SU-DHL-6 (cell line): Measurements from ENCODE around the gene THBD.

ENCODE experiments used
- H2AFZ ChIP-seq: fragments of 200-600 bp; sonication (generic); 2 replicates; pipeline ENCODE4 v1.6.1; 2014; ENCODE audit warnings: low read depth, mild to moderate bottlenecking, moderate library complexity, mixed read lengths, antibody characterized with exemption, low read length; ENCODE audit not compliant: severe bottlenecking
- H3F3A ChIP-seq: fragments of 200-600 bp; shearing (Covaris generic); 2 replicates; pipeline ENCODE4 v1.6.0; 2016; ENCODE audit warnings: antibody characterized with exemption, mild to moderate bottlenecking; ENCODE audit not compliant: insufficient read depth
- H3K27ac ChIP-seq: fragments of 200-600 bp; sonication (generic); 2 replicates; pipeline ENCODE4 v1.5.1; 2016; ENCODE audit warnings: low read depth, mild to moderate bottlenecking, low read length, moderate library complexity, mixed read lengths
- H3K27me3 ChIP-seq: fragments of 200-600 bp; sonication (generic), shearing (Covaris generic); 2 replicates; pipeline ENCODE4 v1.6.0; 2014; ENCODE audit warnings: mild to moderate bottlenecking, low read length
- H3K36me3 ChIP-seq: fragments of 200-600 bp; sonication (generic); 2 replicates; pipeline ENCODE4 v1.6.1; 2014; ENCODE audit warnings: mild to moderate bottlenecking, low read length, mixed read lengths
- H3K4me2 ChIP-seq: fragments of 300-600, 200-600 bp; shearing (Covaris generic), sonication (generic); 2 replicates; pipeline ENCODE4 v1.6.0; 2014; ENCODE audit warnings: low read length, low read depth, mild to moderate bottlenecking; ENCODE audit not compliant: poor library complexity, severe bottlenecking
- H3K4me3 ChIP-seq: fragments of 200-600 bp; sonication (generic); 2 replicates; pipeline ENCODE4 v1.5.1; 2014; ENCODE audit warnings: antibody characterized with exemption, low read length, mild to moderate bottlenecking, mixed read lengths; ENCODE audit not compliant: insufficient read depth, poor library complexity, severe bottlenecking
- H3K79me2 ChIP-seq: fragments of 200-600 bp; sonication (generic); 2 replicates; pipeline ENCODE4 v1.6.1; 2014; ENCODE audit warnings: mild to moderate bottlenecking, low read length, moderate library complexity; ENCODE audit not compliant: insufficient read depth
- H3K9ac ChIP-seq: fragments of 200-600 bp; sonication (generic); 2 replicates; pipeline ENCODE4 v1.7.0; 2014; ENCODE audit warnings: mild to moderate bottlenecking, low read length
- H3K9me2 ChIP-seq: fragments of 200-600 bp; sonication (generic); replicated peaks from 2 replicates; pipeline ENCODE4 v1.6.1; 2014; ENCODE audit warnings: low read length; ENCODE audit not compliant: insufficient read depth
- H3K9me3 ChIP-seq: fragments of 200-600 bp; sonication (generic); 2 replicates; pipeline ENCODE4 v1.6.1; 2014; ENCODE audit warnings: low read length, mixed read lengths; ENCODE audit not compliant: insufficient read depth
- H4K20me1 ChIP-seq: fragments of 200-600 bp; sonication (generic); 2 replicates; pipeline ENCODE4 v1.6.1; 2014; ENCODE audit warnings: low read depth, mild to moderate bottlenecking, antibody characterized with exemption, low read length, moderate library complexity, mixed read lengths
- CTCF ChIP-seq: fragments of 200-600 bp; sonication (generic); IDR thresholded peaks from one replicate; pipeline ENCODE4 v1.5.1; 2017; ENCODE audit warnings: antibody characterized with exemption, mild to moderate bottlenecking, low read length, moderate library complexity; ENCODE audit not compliant: insufficient read depth, poor library complexity, severe bottlenecking
- EZH2phosphoT487 ChIP-seq: fragments of 200-600 bp; sonication (generic), shearing (Covaris generic); conservative IDR thresholded peaks from 2 replicates; pipeline ENCODE4 v1.6.1; 2018; ENCODE audit warnings: mild to moderate bottlenecking, antibody characterized with exemption, low read length, moderate library complexity, mixed read lengths

Gene THBD

GRCh38 chr20:23011008-23011721 lies 38.3 kb downstream of the THBD start:
- no peak overlapping the region for H3K27ac ChIP-seq
- H2AFZ ChIP-seq, result no peak overlapping the region
- H3K79me2 ChIP-seq, result no peaks in the 10 kb centered on the region
- TF ChIP-seq CTCF (no peak), EZH2phosphoT487 (no peak)
- H3K27me3 ChIP-seq, result no peaks in the 10 kb centered on the region
- no peaks in the 10 kb centered on the region for H3K36me3 ChIP-seq
- H3K9me2 ChIP-seq, result no peaks in the 10 kb centered on the region
- H3K9me3 ChIP-seq, result no peaks in the 10 kb centered on the region
- no peak overlapping the region for H3K4me2 ChIP-seq
- no peak overlapping the region for H3K4me3 ChIP-seq
- no peak overlapping the region for H3K9ac ChIP-seq
- H4K20me1 ChIP-seq, result no peaks in the 10 kb centered on the region
- H3F3A ChIP-seq, result no peaks in the 10 kb centered on the region

- no peak for TF ChIP-seq CTCF
- no peak for TF ChIP-seq EZH2phosphoT487
- H3K9me3 ChIP-seq, result no peaks in the 10 kb centered on the region
- no peaks in the 10 kb centered on the region for H3K27me3 ChIP-seq
- no peak overlapping the region for H3K9ac ChIP-seq
- H2AFZ ChIP-seq, result no peak overlapping the region
- H3K4me2 ChIP-seq, result no peak overlapping the region
- H3F3A ChIP-seq, result no peaks in the 10 kb centered on the region
- H3K9me2 ChIP-seq, result no peaks in the 10 kb centered on the region
- H3K27ac ChIP-seq, result no peak overlapping the region
- no peaks in the 10 kb centered on the region for H3K79me2 ChIP-seq
- H3K4me3 ChIP-seq, result no peak overlapping the region
- H4K20me1 ChIP-seq, result no peaks in the 10 kb centered on the region
- no peaks in the 10 kb centered on the region for H3K36me3 ChIP-seq
Observed at GRCh38 chr20:23010096-23010495, 39.4 kb downstream of the THBD start.

GRCh38 chr20:23009636-23010035 lies 39.8 kb downstream of the THBD start:
- no peak overlapping the region for H3K4me2 ChIP-seq
- H3K4me3 ChIP-seq, result no peak overlapping the region
- no peaks in the 10 kb centered on the region for H4K20me1 ChIP-seq
- H3K9me2 ChIP-seq, result no peaks in the 10 kb centered on the region
- no peaks in the 10 kb centered on the region for H3K79me2 ChIP-seq
- no peaks in the 10 kb centered on the region for H3K27me3 ChIP-seq
- TF ChIP-seq EZH2phosphoT487, result no peak
- no peak for TF ChIP-seq CTCF
- no peak overlapping the region for H3K9ac ChIP-seq
- no peaks in the 10 kb centered on the region for H3F3A ChIP-seq
- no peaks in the 10 kb centered on the region for H3K36me3 ChIP-seq
- H2AFZ ChIP-seq, result no peak overlapping the region
- no peak overlapping the region for H3K27ac ChIP-seq
- H3K9me3 ChIP-seq, result no peaks in the 10 kb centered on the region
